Astrocyte of the cerebellum (primary cell): ENCODE data around the gene OSBPL3.
A peak's percentile ranks its signal among the peaks of the same experiment; 100 is the strongest.

Experiments
- DNase-seq: peaks from one replicate; pipeline ENCODE4 v3.0.0-alpha.2; 2011; ENCODE audit warnings: low read depth
- H3K4me3 ChIP-seq: 2 replicates; pipeline ENCODE4 v1.5.1; 2011; ENCODE audit warnings: mild to moderate bottlenecking, low read depth, low read length, moderate library complexity
- in situ Hi-C: cut with HindIII; loops from 2 replicates; pipeline ENCODE4 v1.10.0; 2017; ENCODE audit warnings: low sequenced_read_pairs
- TF ChIP-seq, protein P1 (sequence below): IDR thresholded peaks from 2 replicates; pipeline ENCODE4 v1.5.1; 2012; ENCODE audit warnings: low read length, low read depth, moderate library complexity, mild to moderate bottlenecking; ENCODE audit errors: missing control alignments

Gene OSBPL3

DNA sequence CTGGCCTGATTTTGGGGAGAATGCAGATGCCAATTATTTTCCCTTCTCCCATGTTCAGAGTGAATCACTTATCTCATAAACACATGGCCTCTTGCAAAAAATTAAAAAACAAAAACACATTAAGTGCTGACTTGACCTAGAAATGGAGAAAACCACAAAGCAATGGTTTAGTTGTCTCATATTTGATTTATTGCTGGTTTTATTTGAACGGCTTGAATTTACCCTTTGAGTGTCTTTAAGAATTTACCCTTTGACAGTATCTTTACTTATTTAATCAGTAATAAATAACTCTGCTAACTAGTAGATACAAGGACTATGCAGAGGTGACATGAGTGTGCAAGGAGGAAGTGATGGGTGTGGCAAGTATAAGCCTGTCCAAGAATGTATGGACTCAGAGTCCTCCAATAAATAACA is 154.6 kb downstream of the OSBPL3 start:
- in situ Hi-C loops: no loop called here
- no peak for DNase-seq
- TF ChIP-seq, protein P1, sequence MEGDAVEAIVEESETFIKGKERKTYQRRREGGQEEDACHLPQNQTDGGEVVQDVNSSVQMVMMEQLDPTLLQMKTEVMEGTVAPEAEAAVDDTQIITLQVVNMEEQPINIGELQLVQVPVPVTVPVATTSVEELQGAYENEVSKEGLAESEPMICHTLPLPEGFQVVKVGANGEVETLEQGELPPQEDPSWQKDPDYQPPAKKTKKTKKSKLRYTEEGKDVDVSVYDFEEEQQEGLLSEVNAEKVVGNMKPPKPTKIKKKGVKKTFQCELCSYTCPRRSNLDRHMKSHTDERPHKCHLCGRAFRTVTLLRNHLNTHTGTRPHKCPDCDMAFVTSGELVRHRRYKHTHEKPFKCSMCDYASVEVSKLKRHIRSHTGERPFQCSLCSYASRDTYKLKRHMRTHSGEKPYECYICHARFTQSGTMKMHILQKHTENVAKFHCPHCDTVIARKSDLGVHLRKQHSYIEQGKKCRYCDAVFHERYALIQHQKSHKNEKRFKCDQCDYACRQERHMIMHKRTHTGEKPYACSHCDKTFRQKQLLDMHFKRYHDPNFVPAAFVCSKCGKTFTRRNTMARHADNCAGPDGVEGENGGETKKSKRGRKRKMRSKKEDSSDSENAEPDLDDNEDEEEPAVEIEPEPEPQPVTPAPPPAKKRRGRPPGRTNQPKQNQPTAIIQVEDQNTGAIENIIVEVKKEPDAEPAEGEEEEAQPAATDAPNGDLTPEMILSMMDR: no peak
- no peak overlapping the region for H3K4me3 ChIP-seq

DNA sequence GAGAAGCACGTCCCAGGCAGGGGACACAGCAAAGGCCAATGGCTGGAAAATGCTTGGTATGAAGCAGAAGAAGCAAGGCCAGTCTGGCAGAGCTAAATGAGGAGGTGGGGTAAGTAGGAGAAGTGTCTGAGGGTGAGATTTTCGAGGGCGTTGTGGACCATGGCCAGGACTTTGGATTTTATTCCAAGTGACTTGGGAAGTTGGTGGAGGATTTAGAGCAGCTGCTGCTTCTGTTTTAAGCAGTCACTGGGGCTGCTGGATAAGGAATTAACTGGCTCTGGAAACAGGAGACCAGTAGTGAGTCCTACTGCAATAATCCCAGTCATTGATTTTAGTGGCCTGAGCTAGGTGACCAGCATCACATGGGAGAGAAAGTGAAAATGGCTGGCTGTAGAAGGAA is 155.1 kb downstream of the OSBPL3 start:
- no peak for DNase-seq
- no peak overlapping the region for H3K4me3 ChIP-seq
- in situ Hi-C loops: loop anchor here (25.0 kb wide), 1 partner anchor 237 kb away; no protein-coding TSS in a partner anchor
- TF ChIP-seq, protein P1: no peak

DNA sequence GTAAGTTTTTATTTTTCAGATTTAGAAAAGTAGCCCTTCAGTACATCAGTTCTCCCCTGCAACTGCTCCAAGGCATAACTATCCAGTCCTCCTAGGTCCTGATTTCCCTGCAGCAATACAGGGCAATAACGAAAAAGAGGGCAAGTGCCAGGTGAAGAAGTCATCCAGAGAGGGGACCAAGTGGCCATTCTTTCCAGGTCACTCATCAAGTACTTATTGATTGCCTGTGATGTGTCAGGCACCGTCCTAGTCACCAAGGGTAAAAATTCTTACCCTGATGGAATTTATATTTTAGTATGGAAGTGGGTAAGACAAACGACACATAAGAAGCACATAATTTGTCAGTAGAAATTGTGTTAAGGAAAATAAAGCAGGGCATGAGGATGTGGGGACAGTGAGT is 155.6 kb downstream of the OSBPL3 start:
- TF ChIP-seq, protein P1: no peak
- DNase-seq: no peak
- no peak overlapping the region for H3K4me3 ChIP-seq
- in situ Hi-C loops: loop anchor here (25.0 kb wide), 1 partner anchor 238 kb away; no protein-coding TSS in a partner anchor

DNA sequence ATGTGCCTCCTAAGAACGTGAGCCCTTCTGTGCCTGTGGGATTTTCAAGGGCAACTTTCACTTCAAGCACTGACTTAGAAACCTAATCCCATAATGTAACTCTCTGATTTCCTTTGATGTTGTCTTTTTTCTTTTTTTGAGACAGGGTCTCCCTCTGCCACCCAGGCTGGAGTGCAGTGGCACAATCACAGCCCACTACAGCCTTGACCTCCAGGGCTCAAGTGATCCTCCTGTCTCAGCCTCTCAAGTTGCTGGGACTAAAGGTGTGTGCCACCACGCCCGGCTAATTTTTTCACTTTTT is 158.3 kb downstream of the OSBPL3 start:
- in situ Hi-C loops: loop anchor here (25.0 kb wide), 1 partner anchor 241 kb away; no protein-coding TSS in a partner anchor
- DNase-seq: no peak
- H3K4me3 ChIP-seq: no peak overlapping the region
- TF ChIP-seq, protein P1: no peak

DNA sequence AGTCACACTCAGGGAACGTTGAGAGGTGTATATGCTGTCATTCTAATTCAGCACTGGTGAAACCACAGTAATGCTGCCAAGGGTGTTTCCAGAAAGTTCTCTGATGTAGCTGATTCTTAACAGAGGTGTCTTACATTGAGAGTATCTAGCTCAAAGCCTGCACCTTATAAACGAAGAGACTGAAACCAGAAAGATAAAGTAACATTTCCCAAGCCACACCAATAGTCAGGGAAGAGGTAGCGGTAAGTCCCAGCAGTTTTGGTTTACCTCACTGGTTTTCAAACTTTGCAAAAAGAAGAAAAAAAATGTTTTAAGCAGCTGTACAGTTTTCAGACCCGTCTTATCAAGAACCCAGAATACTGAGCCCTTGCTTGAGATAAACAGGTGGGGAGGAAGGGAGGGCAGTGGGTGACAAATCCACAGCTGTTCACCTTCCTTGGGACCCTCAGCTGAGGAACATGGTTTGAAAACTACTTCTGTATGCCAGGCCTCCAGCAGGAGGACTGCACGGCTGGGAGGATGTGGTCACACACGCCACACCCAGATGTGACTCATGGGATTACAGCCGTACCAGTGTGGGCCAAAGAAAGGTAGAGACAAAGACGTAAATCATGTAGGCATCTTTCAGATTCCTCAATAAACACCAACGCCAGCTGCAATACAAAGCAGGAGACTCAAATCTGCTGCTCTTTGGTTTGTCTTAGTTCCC is 158.8 kb downstream of the OSBPL3 start:
- TF ChIP-seq, protein P1: peak; percentile 54
- in situ Hi-C loops: loop anchor here (25.0 kb wide), 1 partner anchor 241 kb away; no protein-coding TSS in a partner anchor
- H3K4me3 ChIP-seq: no peak overlapping the region
- peak; percentile 73 for DNase-seq

DNA sequence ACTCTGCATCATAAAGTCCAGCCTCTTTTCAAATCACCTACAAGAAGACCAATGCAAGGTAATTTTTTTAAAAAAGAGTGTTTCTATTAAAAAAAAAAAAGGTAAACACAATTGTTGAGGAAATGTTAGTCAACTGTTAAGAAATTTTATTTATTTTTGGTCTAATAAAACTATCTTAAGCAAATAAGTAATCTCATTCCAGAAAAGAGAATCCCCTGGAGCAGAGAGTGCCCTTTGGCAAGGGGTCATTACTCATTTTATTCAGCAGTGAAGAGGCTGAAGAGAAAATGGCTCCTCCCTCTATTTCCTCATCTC is 159.3 kb downstream of the OSBPL3 start:
- DNase-seq: no peak
- TF ChIP-seq, protein P1: no peak
- in situ Hi-C loops: loop anchor here (25.0 kb wide), 1 partner anchor 242 kb away; no protein-coding TSS in a partner anchor
- H3K4me3 ChIP-seq: no peak overlapping the region
